Stimulated activated effector memory CD8-positive, alpha-beta T cell treated with anti-CD3 and anti-CD28 coated beads, Interleukin-12 subunit alpha, Interleukin-12 subunit beta, amount 100 ng/mL, for 72 hours (primary cell): ENCODE data around the gene JAK1.
A peak's percentile ranks its signal among the peaks of the same experiment; 100 is the strongest.

ENCODE experiments used
- ATAC-seq: fragments of 150-1000 bp; cut with Tn5 transposase; 2 replicates; pipeline ENCODE4 v1.10.0; 2021
- DNase-seq, 2 donors: peaks; one replicate each; pipeline ENCODE4 v3.0.0; 2021 to 2022; ENCODE audit warnings: low spot score in 2 of 2
- H3K27ac Mint-ChIP-seq: one replicate; pipeline ENCODE4 v1.8.0; 2022; ENCODE audit warnings: mild to moderate bottlenecking, mixed read lengths
- H3K36me3 Mint-ChIP-seq: one replicate; pipeline ENCODE4 v1.8.0; 2022; ENCODE audit warnings: mild to moderate bottlenecking, mixed read lengths
- H3K4me1 Mint-ChIP-seq: one replicate; pipeline ENCODE4 v1.8.0; 2022; ENCODE audit warnings: mixed read lengths
- H3K4me3 Mint-ChIP-seq: one replicate; pipeline ENCODE4 v1.8.0; 2022; ENCODE audit warnings: mild to moderate bottlenecking, mixed read lengths
- H3K9me3 Mint-ChIP-seq: one replicate; pipeline ENCODE4 v1.8.0; 2022; ENCODE audit warnings: mixed read lengths

JAK1 gene

DNA sequence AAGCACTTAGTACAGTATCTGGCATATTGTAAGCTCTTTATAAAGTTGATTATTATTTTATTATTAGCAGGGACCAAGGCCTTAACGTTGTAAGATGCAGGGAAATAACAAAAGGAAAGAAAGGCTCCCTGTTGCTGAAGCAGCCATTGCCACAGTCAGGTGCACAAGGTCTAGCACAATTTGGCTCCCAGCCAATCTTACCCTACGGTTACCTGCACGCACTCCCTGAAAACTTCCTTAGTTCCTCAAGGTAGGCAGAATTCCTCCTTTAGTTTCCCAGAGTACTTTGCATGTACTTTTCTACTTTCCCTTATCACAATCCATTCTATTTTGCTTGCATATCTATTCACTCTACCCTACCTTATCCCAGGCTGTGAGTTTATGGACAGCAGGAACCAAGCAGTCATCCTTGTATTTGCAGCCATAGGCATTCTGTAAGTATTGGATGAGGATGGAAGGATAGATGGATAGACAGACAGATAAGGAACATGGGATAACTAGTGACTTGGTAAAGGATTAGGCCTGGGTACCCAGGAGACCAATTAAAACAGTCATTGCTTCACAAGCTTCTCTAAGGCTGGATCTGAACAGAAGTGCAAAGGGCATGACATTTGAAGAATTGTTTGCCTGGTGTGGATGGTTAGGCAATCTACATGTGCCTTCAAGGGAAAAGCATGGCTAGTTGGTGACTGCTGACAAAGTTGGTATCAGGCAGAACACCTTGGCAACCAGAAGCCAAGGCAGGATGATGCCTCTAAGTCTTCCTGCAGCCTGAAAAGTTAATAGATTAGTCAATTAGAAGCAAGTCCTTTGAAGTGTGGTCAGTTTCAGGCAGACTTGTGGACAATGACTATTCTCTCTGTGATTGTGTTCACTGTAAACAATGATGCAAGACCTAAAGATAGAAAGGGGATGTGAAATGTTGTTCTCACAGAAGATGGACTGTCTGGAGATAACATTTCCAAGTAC is 20.8 kb upstream of the JAK1 start:
- Mint-ChIP-seq H3K4me1 (peaks cover 20% of the 10 kb centered on the region), H3K9me3 (no peaks in the 10 kb centered on the region), H3K4me3 (no peak overlapping the region), H3K36me3 (no peaks in the 10 kb centered on the region), H3K27ac (no peak overlapping the region)
- no peak for DNase-seq
- ATAC-seq, result peak; percentile 75

DNA sequence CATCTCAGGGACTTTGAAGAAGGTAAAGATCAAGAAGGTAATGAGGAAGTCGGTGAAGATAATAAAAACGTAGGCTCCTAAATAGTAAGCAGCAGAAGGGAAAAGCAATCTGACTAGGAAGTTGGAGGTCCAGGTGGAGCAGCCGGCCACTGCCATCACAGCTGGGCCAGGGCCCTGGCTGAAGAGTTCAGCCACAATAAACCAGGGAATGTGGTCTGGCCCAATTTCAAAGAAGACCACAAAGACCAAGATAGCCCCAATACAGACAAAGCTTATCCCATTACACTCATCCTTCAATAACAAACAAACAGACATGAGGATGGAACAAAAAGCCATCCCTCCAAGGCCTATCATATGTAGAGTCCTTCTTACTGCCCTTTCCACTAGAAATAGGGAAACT is 18.4 kb upstream of the JAK1 start:
- H3K4me1 Mint-ChIP-seq, result peaks cover 29% of the 10 kb centered on the region
- H3K4me3 Mint-ChIP-seq, result no peak overlapping the region
- DNase-seq, result no peak
- H3K27ac Mint-ChIP-seq, result no peak overlapping the region
- no peak for ATAC-seq
- no peaks in the 10 kb centered on the region for H3K36me3 Mint-ChIP-seq
- H3K9me3 Mint-ChIP-seq, result no peaks in the 10 kb centered on the region

DNA sequence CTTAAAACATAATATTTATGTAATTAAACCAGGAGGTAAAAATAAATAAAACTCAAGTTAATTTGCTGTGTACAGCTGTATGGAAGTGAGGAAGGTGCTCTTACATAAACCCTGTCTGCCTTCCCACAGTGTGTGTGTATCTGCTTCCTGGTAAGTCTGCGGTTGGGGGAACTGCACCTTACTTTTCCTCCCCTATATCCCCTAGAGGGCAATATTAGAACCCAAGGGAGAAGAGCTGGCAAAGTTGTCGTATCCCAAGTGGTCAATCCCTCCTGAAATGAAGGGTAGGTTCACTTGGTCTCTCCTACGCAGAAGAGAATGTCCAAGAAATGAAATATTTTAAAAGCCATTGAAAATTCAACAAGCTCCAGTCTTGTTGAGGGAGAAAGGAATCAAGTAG is 17.8 kb upstream of the JAK1 start:
- DNase-seq, result no peak
- H3K9me3 Mint-ChIP-seq, result no peaks in the 10 kb centered on the region
- no peak overlapping the region for H3K27ac Mint-ChIP-seq
- H3K4me3 Mint-ChIP-seq, result no peak overlapping the region
- H3K4me1 Mint-ChIP-seq, result peaks cover 29% of the 10 kb centered on the region
- H3K36me3 Mint-ChIP-seq, result no peaks in the 10 kb centered on the region
- ATAC-seq, result no peak

DNA sequence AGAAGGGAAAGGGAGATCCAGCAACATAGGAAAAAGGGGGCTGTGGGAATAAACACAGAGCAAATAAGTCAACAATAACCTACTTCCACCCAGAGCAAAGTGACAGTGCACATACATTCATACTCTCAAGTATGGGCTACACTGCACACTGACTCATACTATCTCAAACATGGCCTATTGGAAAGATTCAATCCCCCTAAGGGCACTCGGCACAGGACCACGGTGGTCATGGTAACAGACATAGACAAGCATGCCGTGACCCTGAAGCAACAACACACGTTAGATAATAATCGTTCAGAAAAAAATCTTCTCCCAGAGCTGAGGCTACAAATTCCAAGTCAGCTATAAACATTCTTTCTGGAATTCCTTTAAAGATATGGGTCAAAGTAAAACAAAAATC is 16.8 kb upstream of the JAK1 start:
- ATAC-seq, result no peak
- Mint-ChIP-seq H3K36me3 (no peaks in the 10 kb centered on the region), H3K9me3 (no peaks in the 10 kb centered on the region), H3K4me3 (no peak overlapping the region), H3K27ac (no peak overlapping the region), H3K4me1 (peaks cover 29% of the 10 kb centered on the region)
- DNase-seq, result peak in 1 of 2 donors; percentile 15

DNA sequence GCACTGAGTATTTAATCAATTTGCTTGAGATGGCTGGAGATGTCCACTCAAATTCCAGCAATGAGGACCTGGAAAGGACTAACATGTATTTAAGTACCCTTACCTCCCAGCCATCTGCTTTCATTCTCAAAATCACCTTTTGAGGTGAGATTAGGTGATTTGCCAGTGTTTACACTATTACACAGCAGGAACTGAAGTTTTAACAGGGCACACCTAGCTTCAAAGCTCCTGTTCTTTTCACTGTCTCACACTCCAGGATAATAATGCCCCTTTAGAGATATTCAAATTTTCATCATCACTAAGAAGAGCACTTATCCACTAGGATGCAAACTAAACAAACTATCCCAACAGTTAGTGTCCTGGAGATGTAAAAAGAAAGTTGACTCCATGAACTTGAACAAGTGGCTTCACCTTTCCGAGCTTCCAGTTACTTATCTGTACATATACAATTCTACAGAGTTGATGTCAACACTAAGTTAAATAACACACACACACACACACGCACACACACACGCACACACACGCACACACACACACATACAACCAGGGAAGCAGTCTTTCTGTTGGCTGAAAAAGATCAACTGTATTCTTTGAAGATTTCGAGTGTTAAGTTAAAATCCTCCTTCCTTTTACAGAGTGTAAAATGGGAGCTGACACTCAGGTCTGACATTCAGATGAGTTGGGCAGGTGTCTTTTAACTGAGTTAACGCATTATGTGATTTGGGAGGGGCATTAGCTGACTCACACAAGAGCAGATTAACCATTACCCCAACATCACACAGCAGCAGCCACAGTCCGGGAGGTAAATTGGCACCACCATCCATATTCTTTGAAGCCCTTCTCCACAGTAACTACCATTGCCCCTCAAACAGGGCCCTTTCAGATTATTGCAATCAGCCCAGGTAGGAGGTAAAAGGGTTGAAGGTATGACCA is 15.5 kb upstream of the JAK1 start:
- no peaks in the 10 kb centered on the region for H3K9me3 Mint-ChIP-seq
- peaks cover 23% of the 10 kb centered on the region for H3K4me1 Mint-ChIP-seq
- no peak for DNase-seq
- no peak overlapping the region for H3K27ac Mint-ChIP-seq
- no peaks in the 10 kb centered on the region for H3K36me3 Mint-ChIP-seq
- H3K4me3 Mint-ChIP-seq, result no peak overlapping the region
- ATAC-seq, result no peak

DNA sequence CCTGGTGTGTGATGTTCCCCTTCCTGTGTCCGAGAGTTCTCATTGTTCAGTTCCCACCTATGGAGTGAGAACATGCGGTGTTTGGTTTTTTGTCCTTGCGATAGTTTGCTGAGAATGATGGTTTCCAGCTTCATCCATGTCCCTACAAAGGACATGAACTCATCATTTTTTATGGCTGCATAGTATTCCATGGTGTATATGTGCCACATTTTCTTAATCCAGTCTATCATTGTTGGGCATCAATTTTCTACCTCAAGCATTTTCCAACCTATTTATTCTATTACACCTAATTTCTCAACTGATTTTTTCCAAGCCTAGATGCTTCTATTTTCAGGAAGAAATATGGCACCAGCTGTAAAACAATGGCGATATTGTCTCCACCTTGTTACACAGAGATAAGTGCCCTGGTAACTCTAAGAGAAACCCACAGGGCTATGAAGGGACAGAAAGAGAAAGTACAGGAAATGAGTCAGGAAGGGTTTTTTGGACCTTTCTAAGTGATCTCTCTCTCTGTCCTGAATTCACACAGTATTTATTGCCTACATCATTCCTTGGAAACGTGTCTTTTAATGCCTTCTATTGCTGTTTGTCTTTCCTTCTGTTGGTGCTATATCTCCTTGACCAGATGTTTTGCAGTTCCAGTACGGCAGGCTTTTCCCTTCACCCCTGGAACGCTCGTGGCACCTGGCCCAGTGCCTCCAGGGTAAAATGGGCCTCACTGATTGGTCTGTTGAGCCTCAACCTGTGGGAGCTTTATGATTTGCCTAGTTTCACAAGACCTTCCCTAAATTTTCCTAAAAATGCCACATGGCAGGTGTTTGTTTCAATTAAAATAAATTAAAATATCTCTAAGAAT is 14.6 kb upstream of the JAK1 start:
- Mint-ChIP-seq H3K9me3 (no peaks in the 10 kb centered on the region), H3K27ac (no peak overlapping the region), H3K36me3 (no peaks in the 10 kb centered on the region), H3K4me1 (peaks cover 23% of the 10 kb centered on the region), H3K4me3 (no peak overlapping the region)
- no peak for DNase-seq
- peak; percentile 82 for ATAC-seq

DNA sequence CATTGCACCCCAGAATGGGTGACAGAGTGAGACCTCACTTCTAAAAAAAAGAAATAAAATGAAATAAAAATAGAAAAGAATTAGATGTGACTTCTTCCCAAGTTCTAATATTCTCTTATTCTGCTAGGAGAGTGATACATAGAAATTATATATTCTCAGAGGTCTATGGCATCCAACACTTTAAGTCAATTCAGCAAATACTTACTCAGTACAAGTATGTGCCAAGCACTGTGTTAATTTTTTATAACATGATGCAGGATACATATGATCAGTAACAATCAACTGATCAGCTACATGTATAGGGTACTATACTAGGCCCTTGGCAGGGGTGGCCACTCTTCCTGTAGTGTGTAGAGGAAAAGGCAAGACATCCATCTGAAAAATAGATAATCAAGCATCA is 13.0 kb upstream of the JAK1 start:
- H3K27ac Mint-ChIP-seq, result no peak overlapping the region
- DNase-seq, result no peak
- H3K4me3 Mint-ChIP-seq, result no peak overlapping the region
- H3K4me1 Mint-ChIP-seq, result peaks cover 20% of the 10 kb centered on the region
- H3K36me3 Mint-ChIP-seq, result no peaks in the 10 kb centered on the region
- ATAC-seq, result no peak
- no peaks in the 10 kb centered on the region for H3K9me3 Mint-ChIP-seq

DNA sequence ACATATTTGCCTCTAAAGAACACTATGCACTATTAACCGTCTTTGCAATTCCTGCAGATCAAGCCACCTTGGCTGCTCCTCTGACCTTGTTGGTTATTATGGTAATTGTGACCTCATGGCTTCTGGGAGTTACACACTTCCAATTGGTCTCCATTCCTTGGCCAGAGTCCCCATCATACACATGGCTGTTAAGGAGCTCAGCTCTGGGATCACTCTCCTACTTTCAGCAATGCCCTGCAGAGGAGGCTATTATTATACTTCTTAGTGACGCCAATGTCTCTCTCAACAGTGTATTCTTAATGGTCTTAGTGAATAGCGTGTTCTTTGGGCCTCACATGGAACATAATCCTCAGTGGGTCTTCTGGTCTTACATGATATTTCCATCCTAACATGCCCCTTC is 10.0 kb upstream of the JAK1 start:
- ATAC-seq, result no peak
- DNase-seq, result no peak
- H3K36me3 Mint-ChIP-seq, result no peaks in the 10 kb centered on the region
- no peak overlapping the region for H3K4me3 Mint-ChIP-seq
- H3K9me3 Mint-ChIP-seq, result no peaks in the 10 kb centered on the region
- peaks cover 7% of the 10 kb centered on the region for H3K4me1 Mint-ChIP-seq
- H3K27ac Mint-ChIP-seq, result no peak overlapping the region

DNA sequence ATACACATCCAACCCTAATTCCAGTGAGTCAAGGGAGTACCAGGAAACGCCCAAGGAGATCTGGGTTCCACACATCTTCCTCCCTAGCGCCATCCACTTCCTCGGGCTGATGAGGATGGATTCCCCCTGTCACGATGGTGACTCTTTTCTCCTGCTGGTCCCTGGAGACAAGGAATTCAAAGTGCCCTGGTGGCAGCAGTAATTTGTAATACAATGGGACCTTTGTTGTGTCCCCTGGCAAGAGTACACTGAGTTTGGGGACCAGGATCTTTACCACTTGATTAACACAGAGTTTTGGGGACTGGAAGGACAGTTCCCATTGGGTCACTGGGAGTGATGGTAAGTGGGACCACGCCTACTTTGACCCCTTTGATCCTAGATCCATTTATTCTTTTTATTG is 9.4 kb upstream of the JAK1 start:
- Mint-ChIP-seq H3K4me1 (peaks cover 1% of the 10 kb centered on the region), H3K36me3 (no peaks in the 10 kb centered on the region), H3K4me3 (no peak overlapping the region), H3K9me3 (no peaks in the 10 kb centered on the region), H3K27ac (no peak overlapping the region)
- DNase-seq, result no peak
- no peak for ATAC-seq

DNA sequence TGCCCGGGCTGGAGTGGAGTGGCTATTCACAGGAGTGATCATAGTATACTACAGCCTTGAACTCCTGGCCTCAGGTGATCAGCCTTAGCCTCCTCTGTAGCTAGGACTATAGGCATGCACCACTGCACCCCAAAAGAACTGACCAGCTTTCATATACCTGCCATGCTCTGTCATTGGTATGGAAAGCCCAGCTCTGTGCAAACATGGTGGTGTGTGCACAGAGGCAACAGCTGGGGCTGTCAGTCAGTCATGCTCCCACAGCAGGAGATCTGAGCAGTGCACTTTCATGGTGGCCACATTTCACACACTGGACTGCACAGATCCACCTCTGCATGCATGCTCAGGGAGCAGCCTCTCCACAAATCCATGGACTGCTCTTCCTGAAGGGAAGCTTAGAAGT is 8.8 kb upstream of the JAK1 start:
- no peak overlapping the region for H3K4me3 Mint-ChIP-seq
- H3K4me1 Mint-ChIP-seq, result no peaks in the 10 kb centered on the region
- H3K27ac Mint-ChIP-seq, result no peak overlapping the region
- ATAC-seq (no peak), DNase-seq (no peak)
- no peaks in the 10 kb centered on the region for H3K36me3 Mint-ChIP-seq
- H3K9me3 Mint-ChIP-seq, result no peaks in the 10 kb centered on the region

DNA sequence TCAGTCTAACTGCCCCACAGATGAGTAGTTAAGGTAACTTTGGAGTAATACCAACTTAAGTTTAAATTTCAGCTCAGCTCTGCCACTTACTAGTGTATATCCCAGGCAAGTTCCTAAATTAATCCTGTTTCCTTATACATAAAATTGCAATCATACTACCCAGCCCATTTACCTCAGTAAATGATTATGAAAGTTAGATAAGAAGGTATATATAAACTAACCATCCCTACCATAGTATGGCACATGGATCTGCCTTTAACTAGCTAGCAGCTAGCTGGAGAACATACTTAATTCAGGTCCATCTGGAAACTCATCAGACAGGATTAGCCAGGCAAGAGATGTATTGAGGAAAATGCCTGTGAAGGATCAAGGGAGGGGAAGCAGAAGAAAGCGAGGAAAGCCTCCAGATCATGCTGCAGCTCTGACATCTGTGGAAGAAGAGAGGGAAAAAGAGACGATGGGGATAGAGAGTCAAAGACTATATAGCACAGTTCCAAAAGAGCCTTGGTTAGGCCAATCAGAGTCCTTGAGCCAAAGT is 8.0 kb upstream of the JAK1 start:
- DNase-seq (no peak), ATAC-seq (no peak)
- Mint-ChIP-seq H3K9me3 (no peaks in the 10 kb centered on the region), H3K36me3 (no peaks in the 10 kb centered on the region), H3K4me1 (no peaks in the 10 kb centered on the region), H3K4me3 (no peak overlapping the region), H3K27ac (no peak overlapping the region)

DNA sequence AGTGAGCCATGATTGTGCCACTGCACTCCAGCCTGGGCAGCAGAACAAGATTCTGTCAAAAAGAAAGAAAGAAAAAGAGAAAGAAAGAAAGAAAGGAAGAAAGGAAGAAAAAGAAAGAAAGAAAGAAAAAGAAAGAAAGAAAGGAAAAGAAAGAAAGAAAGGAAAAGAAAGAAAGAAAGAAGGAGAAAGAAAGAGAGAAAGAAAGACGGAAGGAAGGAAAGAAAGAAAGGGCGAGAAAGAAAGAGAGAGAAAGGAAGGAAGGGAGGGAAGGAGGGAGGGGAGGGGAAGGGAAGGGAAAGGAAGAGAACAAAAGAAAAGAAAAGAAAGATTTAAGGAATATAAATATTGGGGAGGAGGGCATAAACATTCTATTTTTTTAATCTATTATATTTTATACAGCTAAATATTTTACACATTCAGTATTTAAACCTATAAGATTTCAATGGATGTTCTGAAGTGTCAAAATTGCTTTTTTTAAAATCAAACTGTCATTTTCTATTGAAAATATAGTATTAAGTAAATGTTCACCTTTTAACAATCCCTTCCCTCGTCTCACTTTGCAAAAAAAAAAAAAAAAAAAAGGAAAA is 6.8 kb upstream of the JAK1 start:
- Mint-ChIP-seq H3K9me3 (no peaks in the 10 kb centered on the region), H3K27ac (no peak overlapping the region), H3K4me3 (no peak overlapping the region), H3K36me3 (no peaks in the 10 kb centered on the region), H3K4me1 (peaks cover under 1% of the 10 kb centered on the region)
- ATAC-seq (no peak), DNase-seq (no peak)

DNA sequence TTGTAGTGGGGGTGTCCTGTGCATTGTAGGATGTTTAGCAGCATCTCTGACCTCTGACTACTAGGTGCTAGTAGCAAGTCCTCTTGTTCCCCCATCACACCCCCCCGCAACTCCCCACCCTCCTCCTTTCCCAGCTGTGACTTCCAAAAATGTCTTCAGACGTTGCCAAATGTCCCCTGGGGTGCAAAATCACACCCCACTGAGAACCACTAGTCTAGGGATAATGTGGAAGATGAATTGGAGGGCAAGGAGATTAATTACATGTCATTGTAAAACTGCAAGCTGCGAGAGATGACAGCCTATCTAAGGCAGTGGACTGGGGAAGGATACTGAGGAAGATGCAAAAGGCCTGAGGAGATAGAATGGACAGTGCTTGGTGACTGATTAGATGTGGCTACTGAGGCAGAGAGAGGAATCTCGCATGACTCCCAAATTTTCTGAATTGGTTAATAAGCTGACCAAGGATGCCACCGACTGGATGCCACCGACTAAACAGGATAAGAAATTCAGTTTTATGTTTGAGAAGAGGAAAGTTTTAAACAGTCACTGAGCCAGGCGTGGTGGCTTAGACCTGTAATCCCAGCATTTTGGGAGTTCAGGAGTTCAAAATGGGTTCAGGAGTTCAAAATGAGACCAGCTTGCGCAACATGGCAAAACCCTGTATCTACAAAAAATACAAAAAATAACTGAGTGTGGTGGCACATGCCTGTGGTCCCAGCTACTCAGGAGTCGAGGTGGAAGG is 3.1 kb upstream of the JAK1 start:
- Mint-ChIP-seq H3K36me3 (peaks cover 18% of the 10 kb centered on the region), H3K9me3 (no peaks in the 10 kb centered on the region), H3K4me1 (peaks cover 22% of the 10 kb centered on the region), H3K27ac (no peak overlapping the region), H3K4me3 (no peak overlapping the region)
- no peak for DNase-seq
- no peak for ATAC-seq

DNA sequence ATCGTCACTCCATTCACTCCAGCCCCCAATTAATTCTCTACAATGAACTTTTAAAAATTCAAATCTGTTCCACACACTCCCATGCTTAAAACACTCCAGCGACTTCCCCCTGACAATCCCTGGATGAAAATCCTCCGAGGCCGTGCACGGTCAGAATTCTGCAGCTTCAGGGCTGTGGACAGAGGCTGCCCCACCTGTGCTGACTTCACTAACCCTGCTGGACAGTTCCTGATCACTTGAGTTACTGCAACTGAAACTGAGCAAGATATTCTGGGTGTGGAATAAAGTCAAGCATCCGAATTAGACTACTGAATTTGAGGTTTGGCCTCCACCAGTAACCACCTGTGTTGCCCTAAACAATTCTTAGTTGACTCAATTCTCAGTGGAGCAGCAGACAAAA is 1.0 kb upstream of the JAK1 start:
- Mint-ChIP-seq H3K4me1 (peaks cover 40% of the 10 kb centered on the region), H3K36me3 (peaks cover 28% of the 10 kb centered on the region), H3K4me3 (peak overlapping the region; percentile 86), H3K9me3 (no peaks in the 10 kb centered on the region), H3K27ac (peak overlapping the region; percentile 93)
- DNase-seq (no peak), ATAC-seq (no peak)
